DMS 273 treated with DMSO at 0.1 percent for 48 hours (cell line): ENCODE data around the gene LGR4.

Experiments
- DNase-seq: peaks from one replicate; lab custom pipeline; 2025; lab: John Stamatoyannopoulos, UW

Gene LGR4

DNA sequence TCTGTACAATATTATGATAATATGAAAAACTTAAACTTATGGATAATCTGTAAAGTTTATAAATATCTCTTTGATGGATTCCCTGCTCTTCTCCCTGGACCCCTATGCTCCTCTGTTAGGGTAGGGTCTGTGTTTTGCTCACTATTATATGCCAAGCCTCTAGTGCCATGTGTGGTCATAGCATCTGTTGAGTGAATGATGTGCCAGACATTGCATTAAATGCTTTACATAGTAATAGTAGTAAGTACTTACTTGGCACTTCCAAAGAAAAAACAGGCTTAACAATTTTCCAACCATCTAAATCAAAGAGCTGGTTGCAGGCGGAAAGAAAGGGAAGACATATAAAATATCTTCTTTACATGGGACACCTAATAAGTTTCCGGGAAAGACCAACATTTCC is 46.8 kb downstream of the LGR4 start:
- DNase-seq = peak; percentile 10

DNA sequence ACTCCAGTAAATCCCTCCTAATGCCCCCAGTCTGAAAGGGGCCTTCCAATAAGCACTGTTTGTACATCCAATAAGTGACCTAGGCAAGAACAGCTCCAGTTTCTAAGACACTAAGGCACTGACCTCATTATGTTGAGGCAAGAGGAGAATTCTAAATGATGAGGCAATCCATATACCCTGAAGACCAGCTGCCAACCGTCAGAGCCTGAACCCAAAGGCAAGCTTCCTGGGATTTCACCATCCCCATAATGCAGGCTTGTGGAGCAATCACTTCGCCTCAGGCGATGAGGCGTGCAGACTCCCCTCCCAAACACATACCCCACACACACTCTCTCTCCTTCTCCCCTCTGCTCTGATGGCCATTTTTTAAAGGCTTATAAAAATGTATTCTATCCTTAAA is 49.5 kb downstream of the LGR4 start:
- peak; percentile 49 for DNase-seq

DNA sequence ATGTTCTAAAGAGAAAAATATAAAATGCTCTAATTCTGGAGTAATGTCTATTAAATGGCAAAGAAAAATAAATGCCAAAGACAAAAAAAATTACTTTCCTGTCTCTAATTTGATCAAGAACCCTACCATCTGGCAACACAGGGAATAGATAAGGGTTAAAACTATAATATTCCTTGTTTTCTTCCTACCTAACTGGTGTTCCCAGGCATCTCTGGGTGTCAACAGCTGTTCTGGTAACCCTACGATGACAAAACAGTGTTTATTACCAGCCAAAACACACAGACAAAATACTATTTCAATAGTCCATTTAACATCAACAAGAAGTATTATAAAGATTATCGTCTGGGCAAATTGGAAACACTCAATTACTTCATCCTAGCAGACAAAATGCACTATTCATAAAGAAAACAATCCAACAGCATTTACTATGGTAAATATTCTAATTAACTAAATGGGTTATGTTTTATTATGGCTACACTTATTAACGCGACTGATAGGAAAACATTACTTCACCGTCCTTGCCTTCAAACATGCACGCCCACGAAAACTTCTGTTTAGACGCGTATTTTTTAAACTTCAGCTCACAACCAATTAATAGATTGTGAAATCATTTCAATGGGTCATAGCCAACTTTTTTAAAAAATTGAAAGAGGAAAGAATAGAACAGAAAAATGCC is 50.6 kb downstream of the LGR4 start:
- peak; percentile 7 for DNase-seq

DNA sequence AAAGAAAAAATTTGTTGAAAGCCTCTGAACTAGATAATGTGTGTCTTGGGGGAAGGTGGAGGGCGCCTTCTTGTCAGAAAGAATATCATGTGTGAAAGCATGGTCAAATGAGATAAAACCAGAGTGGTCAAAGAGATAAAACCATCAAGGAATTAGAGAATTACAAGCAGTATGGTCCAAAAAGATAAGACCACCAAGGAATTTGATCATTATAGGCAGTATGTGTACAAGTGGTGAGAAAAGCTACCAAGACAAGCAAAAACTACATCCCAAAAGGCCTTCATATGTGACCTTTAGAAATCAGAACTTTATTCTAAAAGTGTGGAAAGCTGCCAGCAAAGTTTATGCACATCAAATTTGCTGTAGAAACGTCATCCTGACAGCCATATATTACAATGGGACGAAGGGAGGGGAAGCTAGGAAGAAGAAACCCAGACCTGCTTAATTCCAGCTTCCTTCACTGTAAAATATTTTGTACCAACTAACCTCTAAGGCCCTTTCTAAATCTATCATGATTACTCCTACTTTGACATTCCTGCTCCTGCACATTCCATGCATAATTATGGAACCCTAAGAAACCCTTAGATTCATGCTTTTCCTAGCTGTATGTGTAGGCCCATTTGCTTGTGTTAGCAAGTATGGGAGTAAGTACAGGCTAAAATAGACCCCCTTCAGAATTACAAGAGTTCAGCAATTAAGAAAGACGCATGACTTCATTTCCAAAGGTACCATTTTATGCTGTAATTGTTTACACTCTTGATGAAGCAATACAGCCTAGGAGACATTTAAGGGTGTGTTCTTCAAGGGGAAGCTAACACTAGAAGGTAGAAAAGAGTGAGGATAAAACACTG is 51.6 kb downstream of the LGR4 start:
- DNase-seq = no peak

DNA sequence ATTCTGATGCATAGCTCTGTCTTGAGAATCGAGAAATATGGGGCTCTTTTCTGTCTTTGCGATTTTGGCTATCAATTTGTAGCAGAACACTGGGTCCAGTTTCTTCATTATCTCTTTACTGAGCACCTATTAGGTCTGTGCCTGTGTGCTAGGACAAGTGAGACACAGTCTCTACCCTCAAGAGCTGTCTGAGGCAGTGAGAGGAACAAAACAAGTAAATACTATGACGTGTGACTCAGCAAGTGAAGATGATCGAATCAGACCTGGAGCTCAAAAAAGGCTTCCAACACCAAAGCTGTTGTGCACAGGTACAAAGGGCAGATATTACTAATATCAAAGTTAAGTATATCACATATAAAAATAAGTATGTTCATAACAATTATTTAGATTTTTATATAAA is 52.4 kb downstream of the LGR4 start:
- DNase-seq = no peak

DNA sequence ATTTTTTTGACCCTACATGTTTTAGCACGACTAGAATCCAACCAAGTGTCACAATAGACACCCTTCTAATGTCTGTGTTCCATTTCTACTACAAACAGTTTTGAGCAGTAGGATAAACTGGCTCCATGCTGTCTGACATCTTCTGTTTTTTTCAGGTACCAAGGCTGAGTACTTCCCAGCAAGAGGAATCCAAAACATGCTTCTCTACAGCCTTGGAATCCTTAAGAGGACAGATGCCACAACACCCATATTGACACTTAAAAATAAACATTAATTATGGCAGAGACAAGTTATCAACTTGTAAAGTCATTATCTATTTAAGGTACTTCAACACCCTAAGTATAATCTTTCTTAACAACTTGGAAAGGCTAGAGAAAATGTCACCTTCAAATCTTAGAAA is 54.2 kb downstream of the LGR4 start:
- no peak for DNase-seq

DNA sequence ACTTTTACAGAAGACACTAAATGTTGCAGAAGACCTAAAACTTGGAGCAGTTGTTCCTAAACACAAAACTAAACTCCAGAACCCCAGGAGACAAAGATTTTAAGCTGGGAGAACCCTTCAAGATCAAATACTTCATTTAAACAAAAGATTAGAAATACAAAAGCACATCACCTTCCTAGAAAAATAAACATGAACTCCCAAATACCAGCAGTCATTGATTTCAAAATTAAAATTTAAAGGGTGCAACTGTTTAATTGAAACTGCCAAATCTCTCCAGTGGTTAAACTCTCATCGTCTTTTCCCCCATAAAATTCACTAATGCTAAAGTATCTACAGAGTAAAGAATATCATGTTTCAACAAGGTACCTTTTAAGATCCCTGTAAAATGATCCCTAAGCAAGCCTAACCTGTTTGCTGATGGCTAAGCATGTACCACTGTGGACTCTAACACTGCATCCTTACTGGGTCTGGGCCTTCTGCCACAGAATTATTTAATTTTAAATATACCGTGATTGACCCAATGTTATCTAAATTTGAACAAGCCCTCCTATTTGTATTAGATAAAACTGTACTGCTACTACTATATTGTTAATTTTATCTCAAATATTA is 55.9 kb downstream of the LGR4 start:
- no peak for DNase-seq

DNA sequence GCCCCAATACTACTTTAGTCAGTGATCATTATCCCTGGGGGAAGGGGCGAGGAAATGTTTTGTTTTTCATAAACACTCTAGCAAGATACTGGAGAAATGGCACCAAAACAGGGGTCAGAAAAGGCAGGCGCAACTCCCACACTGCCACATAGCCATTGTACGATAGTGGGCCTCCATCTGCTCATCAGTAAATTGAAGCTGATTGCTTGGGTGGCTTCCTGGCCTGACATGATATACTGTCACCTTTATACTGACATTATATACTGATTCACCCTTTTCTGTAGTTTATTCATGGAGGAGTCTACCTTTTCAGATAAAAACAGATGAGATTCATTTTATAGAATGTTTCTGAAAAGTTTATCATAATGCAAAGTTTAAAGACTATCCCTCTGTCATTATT is 57.9 kb downstream of the LGR4 start:
- DNase-seq = no peak

DNA sequence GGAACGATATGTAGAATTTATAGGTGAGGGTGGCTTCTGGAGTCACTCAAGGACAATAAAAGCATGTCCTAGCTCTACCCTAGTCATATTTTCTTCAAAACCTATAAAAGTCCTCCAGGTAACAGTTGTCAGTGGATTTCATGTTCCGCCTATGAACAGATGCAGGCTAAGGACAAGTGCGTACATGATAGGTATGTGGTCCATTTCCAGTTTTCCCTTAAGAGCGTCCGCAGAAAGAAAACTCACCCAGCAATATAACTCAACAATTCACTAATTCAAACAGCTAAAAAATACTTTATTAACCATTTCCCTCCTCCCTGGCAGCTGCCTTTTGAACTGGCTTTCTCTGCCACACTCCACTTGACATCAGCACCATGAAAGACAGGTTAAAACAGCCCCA is 59.4 kb downstream of the LGR4 start:
- no peak for DNase-seq

DNA sequence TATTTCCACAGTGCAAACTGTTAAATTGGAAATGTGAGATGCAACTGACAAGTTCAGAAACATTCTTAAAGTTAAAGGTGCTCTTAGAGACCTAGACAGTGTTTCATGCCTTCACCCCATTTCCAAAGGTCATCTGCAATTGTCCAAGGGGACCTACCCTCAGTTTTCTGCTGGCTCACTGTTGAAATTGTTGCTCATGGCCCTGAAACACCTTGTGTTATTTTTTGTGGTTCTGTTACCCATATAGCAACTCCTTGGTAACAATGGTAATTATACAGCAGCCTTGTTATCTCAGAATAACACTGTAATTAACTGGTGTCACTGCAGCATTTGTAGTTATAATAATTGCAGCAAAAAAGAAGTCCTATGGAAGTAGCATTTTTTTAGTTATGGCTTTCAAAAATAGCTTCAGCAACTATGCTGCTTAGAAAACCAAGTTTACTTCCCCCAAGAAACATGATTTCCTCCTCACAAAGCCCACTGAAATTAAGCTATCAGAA is 60.3 kb downstream of the LGR4 start:
- no peak for DNase-seq

DNA sequence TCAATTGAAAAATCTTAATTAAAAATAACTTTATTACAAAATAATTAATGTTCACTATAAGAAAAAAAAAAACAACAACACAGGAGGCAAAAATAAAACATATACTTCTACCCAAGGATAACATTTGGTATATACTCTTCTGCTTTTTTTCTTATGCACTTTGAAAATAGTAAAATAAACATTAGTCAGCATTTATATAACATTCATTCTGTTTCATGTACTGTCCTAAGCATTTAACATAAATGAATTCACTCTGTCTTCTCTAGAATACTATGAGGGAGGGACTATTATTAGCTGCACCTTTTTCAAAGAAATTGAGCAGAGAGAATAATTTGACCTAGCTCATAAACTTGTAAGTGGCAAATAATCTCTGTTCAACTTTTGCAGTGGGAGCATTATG is 61.3 kb downstream of the LGR4 start:
- no peak for DNase-seq

DNA sequence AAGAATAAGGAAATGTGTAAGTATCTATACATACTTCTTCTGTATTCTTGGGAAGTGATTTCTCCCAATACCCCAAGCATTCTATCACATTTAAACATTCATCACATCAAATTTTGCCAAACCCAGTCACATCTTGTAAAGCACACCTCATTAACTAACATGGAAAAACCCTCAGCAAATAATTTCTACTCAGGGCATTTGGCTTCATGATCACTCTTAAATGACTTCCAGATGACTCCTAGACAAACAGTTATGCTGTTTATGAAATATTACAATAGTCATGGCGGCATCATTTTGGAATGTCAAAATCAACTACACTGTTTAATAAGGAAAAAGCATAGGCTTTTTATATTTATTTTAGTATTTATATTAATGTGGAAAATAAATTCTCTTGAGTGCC is 62.3 kb downstream of the LGR4 start:
- no peak for DNase-seq

DNA sequence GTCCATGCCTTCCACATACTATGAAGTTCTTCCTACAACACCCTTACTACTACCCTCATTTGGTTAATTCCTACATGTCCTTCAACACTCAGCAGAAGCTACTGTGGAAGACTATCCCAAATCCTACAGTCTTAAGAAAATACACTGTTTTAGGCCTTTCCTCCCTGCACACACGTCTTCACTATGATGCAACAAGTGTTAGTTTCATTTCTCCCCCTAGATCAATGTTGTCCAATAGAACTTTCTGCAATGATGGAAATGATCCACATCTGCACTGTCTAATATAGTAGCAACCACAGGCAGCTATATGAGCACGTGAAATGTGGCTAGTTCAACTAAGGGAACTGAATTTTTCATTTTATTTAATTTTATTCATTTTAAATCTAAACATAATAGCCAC is 62.8 kb downstream of the LGR4 start:
- no peak for DNase-seq

DNA sequence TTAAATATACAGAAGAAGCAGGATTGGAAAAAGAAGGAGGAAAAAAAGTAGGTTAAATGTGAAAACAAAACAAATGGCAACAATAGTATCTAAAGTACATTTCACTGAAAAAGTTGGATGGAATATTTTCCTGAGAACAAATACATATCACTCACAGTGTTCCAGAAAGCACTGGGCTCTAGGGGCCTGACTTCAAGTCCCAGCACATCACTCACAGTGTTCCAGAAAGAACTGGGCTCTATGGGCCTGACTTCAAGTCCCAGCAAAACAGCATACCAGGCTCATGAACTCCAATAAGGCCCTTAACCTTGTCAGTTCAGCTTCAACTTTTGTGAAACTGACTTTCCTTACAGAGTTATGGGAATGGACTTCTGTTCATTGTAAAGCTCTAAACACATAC is 63.5 kb downstream of the LGR4 start:
- DNase-seq = no peak

DNA sequence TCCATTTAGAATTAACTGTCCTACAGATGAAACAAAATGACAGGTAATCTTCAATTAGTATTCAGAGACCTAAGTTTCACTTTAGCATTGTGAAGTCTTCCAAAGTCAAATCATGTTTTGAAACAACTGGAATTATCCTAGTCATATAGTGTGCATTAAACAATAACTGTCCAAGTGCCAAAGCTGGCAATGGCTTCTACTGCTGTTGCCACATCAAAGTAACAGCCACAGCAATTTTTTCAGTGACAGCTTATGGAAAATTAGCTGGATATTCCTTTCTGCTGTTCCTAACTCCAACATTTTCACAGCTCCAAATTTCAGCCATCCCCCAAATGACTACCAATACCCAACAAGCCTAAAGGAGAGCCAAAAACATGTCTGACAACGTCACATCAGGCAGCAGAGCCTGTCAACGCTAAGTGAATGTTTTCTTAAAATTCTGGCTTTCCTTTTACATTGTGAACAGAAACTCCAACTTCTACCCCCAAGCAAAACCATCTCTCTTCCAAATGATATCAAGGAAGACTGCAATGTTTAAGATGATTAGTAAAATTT is 64.3 kb downstream of the LGR4 start:
- no peak for DNase-seq

DNA sequence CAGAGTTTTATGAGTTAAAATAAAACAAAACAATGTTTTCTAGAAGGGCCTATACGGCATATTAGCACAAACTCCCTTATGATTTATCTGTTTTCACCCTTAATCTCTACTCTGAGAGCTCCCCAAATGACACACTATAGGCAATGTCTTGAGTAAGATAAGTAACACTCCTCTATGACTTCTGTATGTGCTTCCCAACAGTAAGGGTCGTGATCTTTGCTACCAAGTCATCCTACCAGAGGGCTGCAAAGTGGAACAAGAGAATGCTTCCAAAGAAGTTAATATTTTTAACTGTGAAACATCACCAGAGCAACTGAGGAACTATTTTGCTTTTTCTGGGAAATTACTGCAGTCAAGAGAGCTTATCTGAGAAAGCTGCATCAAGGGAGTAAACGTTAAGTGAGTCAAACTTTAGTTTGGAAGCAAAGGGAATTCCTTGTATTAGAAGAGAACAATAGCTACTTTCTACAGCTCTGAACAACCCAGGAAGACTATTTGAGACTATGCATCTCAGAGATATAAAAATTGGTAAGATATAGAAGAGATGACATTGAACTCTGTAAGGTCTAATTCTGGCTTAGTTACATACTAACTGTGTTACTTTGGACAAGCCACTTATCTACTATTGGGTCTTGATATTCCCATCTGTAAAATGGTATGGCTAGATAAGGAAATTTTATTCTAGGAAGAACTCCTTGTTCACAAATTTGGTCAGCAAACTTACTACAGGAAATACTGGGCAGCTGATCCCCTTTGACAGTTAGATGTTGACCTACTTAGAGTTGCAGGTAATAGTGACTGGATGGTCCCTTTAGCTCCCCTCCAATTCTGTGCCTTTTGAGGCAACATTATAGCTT is 65.9 kb downstream of the LGR4 start:
- no peak for DNase-seq

DNA sequence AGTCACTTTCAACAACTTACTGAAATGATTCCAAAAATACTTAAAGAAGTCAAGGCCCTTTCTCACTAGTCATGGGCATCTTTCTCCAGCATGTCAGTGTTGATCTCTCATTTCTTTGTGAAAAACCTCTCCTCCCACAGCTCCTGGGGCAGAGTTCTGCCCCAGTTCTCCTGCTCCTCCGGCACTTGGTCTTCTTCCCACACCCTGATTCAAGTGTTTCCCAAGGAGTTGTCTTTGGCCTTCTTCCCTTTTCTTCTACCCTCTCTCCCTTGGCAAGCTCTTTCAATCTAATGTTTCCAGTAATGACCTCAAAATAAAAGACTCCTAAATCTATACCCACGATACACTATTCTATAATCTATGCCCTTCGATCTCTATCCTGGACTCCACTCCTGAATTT is 67.5 kb downstream of the LGR4 start:
- no peak for DNase-seq

DNA sequence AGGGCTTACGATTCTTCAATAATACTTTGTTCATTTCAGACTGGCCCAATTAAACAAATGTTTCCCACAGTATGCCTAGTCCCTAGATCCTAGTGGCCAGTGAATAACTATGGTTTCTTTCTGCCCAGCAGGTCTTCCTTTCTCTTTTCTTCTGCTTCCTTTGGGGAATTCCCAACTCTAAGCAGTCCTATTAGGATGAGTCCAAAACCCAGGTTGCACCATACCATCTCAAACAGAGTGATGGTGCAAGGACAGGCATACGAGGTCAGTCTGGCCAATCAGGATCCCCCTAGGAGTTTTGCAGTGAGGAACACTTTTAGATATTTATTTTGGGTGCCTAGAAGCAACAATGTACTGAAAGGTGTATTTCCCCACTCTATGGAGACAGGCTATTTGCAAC is 68.2 kb downstream of the LGR4 start:
- no peak for DNase-seq

DNA sequence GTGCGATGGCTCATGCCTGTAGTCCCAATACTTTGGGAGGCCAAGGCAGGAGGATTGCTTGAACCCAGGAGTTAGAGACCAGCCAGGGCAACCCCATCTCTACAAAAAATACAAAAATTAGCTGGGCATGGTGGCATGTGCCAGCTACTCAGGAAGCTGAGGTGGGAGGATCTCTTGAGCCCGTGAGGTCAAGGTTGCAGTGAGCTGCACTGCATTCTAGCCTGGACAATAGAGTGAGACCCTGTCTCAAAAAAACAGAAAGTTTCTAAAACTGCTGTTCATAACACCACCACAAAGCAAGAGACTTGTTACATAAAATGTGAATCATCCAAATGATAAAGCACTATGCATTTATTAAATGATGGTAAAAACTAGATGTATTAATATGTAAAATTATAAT is 69.4 kb downstream of the LGR4 start:
- DNase-seq = no peak

DNA sequence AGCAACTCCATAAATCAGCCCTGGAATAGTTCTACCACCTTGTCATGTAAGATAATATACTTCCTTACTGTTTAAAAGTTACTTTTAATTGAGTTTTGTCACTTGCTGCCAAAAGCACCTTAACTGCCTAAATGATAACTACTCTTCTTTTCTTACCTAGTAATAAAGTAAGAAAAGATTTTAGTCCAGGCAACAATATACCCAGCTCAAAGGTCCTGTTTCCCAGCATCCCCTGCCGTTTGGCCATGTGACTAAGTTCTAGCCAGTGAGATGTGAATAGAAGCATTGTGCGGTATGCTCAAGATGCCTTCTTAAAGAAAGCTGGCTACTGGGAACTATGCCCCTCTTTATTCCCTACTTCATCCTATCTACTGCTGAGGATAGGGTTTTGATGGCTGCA is 70.1 kb downstream of the LGR4 start:
- no peak for DNase-seq

DNA sequence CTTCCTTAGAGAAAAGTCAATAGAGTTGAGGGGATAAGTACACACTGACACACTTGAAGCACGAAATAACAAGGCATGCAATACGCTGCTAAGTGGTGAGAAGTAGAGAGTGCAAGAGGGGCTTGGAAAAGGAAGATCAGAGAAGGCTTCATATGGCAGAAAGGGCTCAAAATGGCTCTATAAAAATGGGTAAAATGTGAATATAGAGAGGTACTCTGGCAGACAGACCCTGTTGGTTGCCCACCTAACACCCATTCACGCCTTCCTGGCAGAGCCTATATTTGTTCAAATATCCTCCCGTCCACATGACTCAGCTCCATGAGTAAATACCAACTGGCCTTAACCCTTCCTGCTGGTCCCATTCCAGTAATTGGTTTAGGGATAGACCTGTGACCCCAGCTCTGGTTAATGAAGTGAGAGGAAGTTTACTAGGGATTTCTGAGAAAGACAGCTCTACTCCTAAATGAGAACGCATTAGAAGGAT is 70.7 kb downstream of the LGR4 start:
- no peak for DNase-seq
